Esophagus muscularis mucosa (tissue), 4 donors: ENCODE results near the gene NCBP1. TPM values are rescaled to one million over a fixed set of nuclear protein-coding genes. Genes with fewer than 3 reads are reported as not detected.

Experiments used
- DNase-seq: peaks from one replicate; pipeline ENCODE4 v3.0.0-alpha.2; 2017; ENCODE audit errors: extremely low spot score
- H3K27ac ChIP-seq, 4 donors: fragments of 200-600 bp; sonication (generic); replicated peaks in 1 of 4; 1 replicate in 3 of 4; 2 replicates in 1 of 4; pipeline ENCODE4 v1.5.1; 2016 to 2019; ENCODE audit warnings: mild to moderate bottlenecking in 1 of 4
- H3K27me3 ChIP-seq, 4 donors: fragments of 200-600 bp; sonication (generic); one replicate each; pipeline versions ENCODE4 v1.5.1 to v1.6.0; 2016 to 2019
- H3K36me3 ChIP-seq, 4 donors: fragments of 200-600 bp; sonication (generic); one replicate each; pipeline ENCODE4 v1.5.1; 2016 to 2019
- H3K4me1 ChIP-seq, 4 donors: fragments of 200-600 bp; sonication (generic); one replicate each; pipeline ENCODE4 v1.5.1; 2016 to 2019
- H3K4me3 ChIP-seq, 4 donors: fragments of 200-600 bp; sonication (generic); 1 replicate in 2 of 4; 2 replicates in 2 of 4; pipeline ENCODE4 v1.5.1; 2016 to 2019; ENCODE audit warnings: mild to moderate bottlenecking in 4 of 4, moderate library complexity in 1 of 4
- H3K9me3 ChIP-seq, 4 donors: fragments of 200-600 bp; sonication (generic); 1 replicate in 3 of 4; 2 replicates in 1 of 4; pipeline ENCODE4 v1.5.1; 2016 to 2019
- EP300 ChIP-seq: sonication (generic); formaldehyde crosslinking; IDR thresholded peaks from one replicate; pipeline ENCODE4 v1.6.1; 2017; ENCODE audit warnings: antibody characterized with exemption
- POLR2A ChIP-seq: fragments of 450-650 bp; IDR thresholded peaks from one replicate; pipeline ENCODE4 v1.6.1; 2017; ENCODE audit warnings: antibody characterized with exemption, moderate library complexity, mild to moderate bottlenecking, low read depth
- POLR2AphosphoS5 ChIP-seq, 2 donors: sonication (generic); formaldehyde crosslinking; IDR thresholded peaks; one replicate each; pipeline ENCODE4 v1.6.1; 2017; ENCODE audit warnings: antibody characterized with exemption in 2 of 2
- WGBS: methylation state at CpG from one replicate; pipeline ENCODE4 v1.1.5; 2018; 5-methylcytosine and 5-hydroxymethylcytosine counted together
- intact Hi-C: fragments of 100-400 bp; cut with DNase I; formaldehyde crosslinking; loops from one replicate; pipeline ENCODE4 v1.15.1; 2023
- total RNA-seq, 4 donors: library from RNA; depleted of rRNA; stranded (reverse); fragments of >200 nt; gene quantifications; one replicate each; pipeline versions ENCODE4 v1.1.0 to v1.2.1, GENCODE V29; 2016
- TF ChIP-seq, protein P1 (sequence below), 3 experiments: fragments of 200-600 bp in 2 of 3; fragments of 450-650 bp in 1 of 3; sonication (generic) in 2 of 3; IDR thresholded peaks; one replicate each; pipeline ENCODE4 v1.5.1; 2017 to 2019; ENCODE audit warnings: antibody characterized with exemption in 3 of 3, mild to moderate bottlenecking in 2 of 3, moderate library complexity in 1 of 3

NCBP1 gene
- total RNA-seq, 4 donors from 2014 or later = 12.0 to 14.8 (median 14.6) TPM

DNA sequence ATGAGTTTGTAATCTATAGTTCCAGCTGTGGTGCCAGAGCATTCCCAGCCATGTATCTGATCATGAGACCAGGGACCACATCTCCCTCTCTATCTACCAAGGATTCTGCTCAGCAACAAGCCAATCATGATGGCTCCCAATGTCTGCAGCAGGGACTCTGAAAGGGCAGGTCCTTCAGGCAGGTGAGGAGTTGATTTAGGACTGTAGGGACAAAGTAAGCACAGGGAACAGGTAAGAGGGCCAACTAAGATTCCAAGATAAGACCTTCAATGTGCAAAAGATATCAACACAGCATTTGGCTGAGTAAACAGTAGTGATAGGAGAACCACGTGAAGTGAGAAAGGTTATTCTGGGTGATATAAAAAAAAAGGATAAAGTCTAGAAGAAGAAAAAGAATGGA is 55.0 kb downstream of the NCBP1 start:
- Histone ChIP-seq H3K27ac (no peak overlapping the region), H3K36me3 (peaks cover 23 to 84% (median 68%) of the 10 kb centered on the region in 4 donors)

DNA sequence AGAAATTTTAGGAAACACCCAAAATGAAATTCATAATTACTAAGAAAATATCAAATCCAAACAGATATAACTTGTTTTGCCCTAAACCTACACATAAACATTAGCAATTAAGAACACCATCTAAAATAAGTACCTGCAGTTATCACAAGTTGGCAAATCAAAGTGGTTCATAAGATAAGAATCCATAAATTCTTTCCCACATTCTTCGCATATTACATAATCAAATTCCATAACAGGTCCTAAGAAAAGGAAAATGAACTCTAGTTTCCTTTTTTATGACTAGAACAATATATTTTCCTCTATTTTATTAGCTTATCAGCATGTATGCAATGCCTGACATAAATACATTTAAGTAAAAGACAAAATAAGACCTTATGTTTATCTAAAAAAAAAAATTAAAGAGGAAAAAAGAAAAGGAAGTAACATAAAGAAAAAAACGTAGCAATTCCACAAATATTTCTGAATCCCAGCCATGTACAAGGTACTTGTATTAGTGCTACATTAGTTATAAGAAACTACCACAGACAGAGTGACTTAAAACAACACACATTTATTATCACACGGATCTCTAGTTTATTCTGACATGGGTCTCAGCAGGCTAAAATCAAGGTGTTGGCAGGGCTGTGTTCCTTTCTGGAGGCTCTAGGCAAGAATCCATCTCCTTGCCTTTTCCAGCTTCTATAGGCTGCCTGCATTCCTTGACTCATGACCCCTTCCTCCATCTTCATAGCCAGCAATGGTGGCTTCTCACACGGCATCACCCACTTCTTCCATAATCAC is 56.0 kb downstream of the NCBP1 start:
- intact Hi-C loops = no loop called here
- Histone ChIP-seq H3K9me3 (no peaks in the 10 kb centered on the region), H3K4me1 (peaks cover 14 to 28% (median 19%) of the 10 kb centered on the region in 4 donors), H3K36me3 (peaks cover 18 to 75% (median 58%) of the 10 kb centered on the region in 4 donors), H3K4me3 (no peak overlapping the region), H3K27me3 (no peaks in the 10 kb centered on the region), H3K27ac (no peak overlapping the region)
- DNase-seq = no peak
- WGBS = 60% methylated on average over 4 of the region's 4 CpGs
- no peak for TF ChIP-seq EP300
- no peak for TF ChIP-seq POLR2A
- no peak for TF ChIP-seq POLR2AphosphoS5 (IDR thresholded peaks at IDR 0.05)
- TF ChIP-seq, protein P1, sequence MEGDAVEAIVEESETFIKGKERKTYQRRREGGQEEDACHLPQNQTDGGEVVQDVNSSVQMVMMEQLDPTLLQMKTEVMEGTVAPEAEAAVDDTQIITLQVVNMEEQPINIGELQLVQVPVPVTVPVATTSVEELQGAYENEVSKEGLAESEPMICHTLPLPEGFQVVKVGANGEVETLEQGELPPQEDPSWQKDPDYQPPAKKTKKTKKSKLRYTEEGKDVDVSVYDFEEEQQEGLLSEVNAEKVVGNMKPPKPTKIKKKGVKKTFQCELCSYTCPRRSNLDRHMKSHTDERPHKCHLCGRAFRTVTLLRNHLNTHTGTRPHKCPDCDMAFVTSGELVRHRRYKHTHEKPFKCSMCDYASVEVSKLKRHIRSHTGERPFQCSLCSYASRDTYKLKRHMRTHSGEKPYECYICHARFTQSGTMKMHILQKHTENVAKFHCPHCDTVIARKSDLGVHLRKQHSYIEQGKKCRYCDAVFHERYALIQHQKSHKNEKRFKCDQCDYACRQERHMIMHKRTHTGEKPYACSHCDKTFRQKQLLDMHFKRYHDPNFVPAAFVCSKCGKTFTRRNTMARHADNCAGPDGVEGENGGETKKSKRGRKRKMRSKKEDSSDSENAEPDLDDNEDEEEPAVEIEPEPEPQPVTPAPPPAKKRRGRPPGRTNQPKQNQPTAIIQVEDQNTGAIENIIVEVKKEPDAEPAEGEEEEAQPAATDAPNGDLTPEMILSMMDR (IDR thresholded peaks at IDR 0.05) = no peak

More for the DNA sequence above, 55.0 kb downstream of the NCBP1 start:
- DNase-seq = no peak
- no peaks in the 10 kb centered on the region for H3K27me3 ChIP-seq
- no peaks in the 10 kb centered on the region for H3K9me3 ChIP-seq
- no peak for TF ChIP-seq EP300
- TF ChIP-seq, protein P1 (IDR thresholded peaks at IDR 0.05) = no peak
- TF ChIP-seq POLR2A = no peak
- TF ChIP-seq POLR2AphosphoS5 (IDR thresholded peaks at IDR 0.05) = no peak
- intact Hi-C loops = no loop called here
- H3K4me1 ChIP-seq = peaks cover 5 to 19% (median 13%) of the 10 kb centered on the region in 4 donors
- H3K4me3 ChIP-seq = no peak overlapping the region
- WGBS = 85% methylated on average over 1 of the region's 1 CpG

DNA sequence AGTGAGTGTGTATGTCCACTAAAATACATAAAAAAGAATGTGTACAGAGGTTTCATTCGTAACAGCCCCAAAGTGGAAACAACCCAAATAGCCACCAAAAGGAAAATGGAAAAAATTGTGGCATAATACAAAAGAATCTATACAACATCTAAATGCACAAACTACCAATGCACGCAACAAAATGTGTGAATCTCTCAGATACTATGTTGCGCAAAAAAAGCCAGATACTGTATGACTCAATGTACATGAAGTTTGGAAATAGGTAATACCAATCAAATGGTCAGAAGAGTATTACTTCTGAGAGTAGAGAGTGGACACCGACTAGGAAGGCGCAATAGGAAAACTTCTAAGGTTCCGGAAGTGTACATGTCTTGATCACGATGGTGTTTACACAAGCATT is 61.1 kb downstream of the NCBP1 start:
- TF ChIP-seq, protein P1 (IDR thresholded peaks at IDR 0.05) = no peak
- 77% methylated on average over 7 of the region's 7 CpGs for WGBS
- no peak for DNase-seq
- no peak overlapping the region for H3K4me3 ChIP-seq
- intact Hi-C loops = no loop called here
- H3K9me3 ChIP-seq = no peaks in the 10 kb centered on the region
- H3K4me1 ChIP-seq = peaks cover 25 to 51% (median 40%) of the 10 kb centered on the region in 4 donors
- H3K36me3 ChIP-seq = peaks cover 17 to 33% (median 32%) of the 10 kb centered on the region in 4 donors
- H3K27ac ChIP-seq = no peak overlapping the region
- no peaks in the 10 kb centered on the region for H3K27me3 ChIP-seq

DNA sequence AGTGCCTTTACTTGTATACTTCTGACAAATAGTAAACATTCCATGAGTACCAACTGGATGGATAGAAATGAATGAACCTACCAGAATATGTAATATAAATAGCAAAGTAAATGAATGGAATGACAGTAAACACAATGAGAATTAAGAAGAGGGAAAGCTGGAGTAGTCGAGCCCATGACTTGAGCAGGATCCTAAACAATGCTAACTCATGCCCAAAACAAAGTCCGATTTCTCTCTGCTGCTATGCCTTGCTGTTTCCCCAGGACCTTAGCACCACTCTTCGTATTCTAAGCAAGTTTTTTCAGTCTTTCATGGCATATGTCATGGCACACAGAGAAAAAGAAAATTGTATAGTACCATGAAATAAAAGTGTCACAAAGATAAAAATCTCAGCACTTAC is 61.8 kb downstream of the NCBP1 start:
- Histone ChIP-seq H3K27me3 (no peaks in the 10 kb centered on the region), H3K4me3 (peak overlapping the region in 3 of 4 donors; percentile 4 to 87 (median 87)), H3K4me1 (peaks cover 25 to 47% (median 39%) of the 10 kb centered on the region in 4 donors), H3K9me3 (no peaks in the 10 kb centered on the region), H3K36me3 (peaks cover 17 to 29% (median 26%) of the 10 kb centered on the region in 4 donors), H3K27ac (no peak overlapping the region)
- DNase-seq = no peak
- 67% methylated on average over 3 of the region's 3 CpGs for WGBS
- TF ChIP-seq, protein P1 (IDR thresholded peaks at IDR 0.05) = no peak
- TF ChIP-seq EP300 = no peak
- no peak for TF ChIP-seq POLR2A
- intact Hi-C loops = no loop called here
